CD14-positive monocyte (primary cell): ENCODE measurements around the gene RXFP2. TPM values are rescaled to one million over a fixed set of nuclear protein-coding genes. Genes with fewer than 3 reads are reported as not detected.

ENCODE experiments used
- DNase-seq, 3 donors: peaks; one replicate each; pipeline ENCODE4 v3.0.0-alpha.2; 2011 to 2022
- H2AFZ ChIP-seq: 2 replicates; pipeline ENCODE4 v1.6.0; 2012; ENCODE audit warnings: mild to moderate bottlenecking, low read depth, low read length, inconsistent platforms; ENCODE audit not compliant: insufficient read depth, poor library complexity, severe bottlenecking
- H3K27ac ChIP-seq, 2 donors: 1 replicate in 1 of 2; 2 replicates in 1 of 2; pipeline ENCODE4 v1.5.1; 2012 to 2013; ENCODE audit warnings: low read length in 2 of 2, control low read depth in 1 of 2, inconsistent platforms in 1 of 2, low read depth in 1 of 2, mild to moderate bottlenecking in 1 of 2
- H3K27me3 ChIP-seq, 2 donors: one replicate each; pipeline versions ENCODE4 v1.6.0 to v1.6.1; 2011 to 2013; ENCODE audit warnings: low read length in 2 of 2; ENCODE audit not compliant: control insufficient read depth in 2 of 2, insufficient read depth in 2 of 2
- H3K36me3 ChIP-seq, 2 donors: replicated peaks in 1 of 2; 1 replicate in 1 of 2; 2 replicates in 1 of 2; pipeline versions ENCODE4 v1.5.1 to v1.6.1; 2012 to 2013; ENCODE audit warnings: low read length in 2 of 2, control low read depth in 1 of 2, inconsistent platforms in 1 of 2, mild to moderate bottlenecking in 1 of 2; ENCODE audit not compliant: insufficient read depth in 2 of 2, control insufficient read depth in 1 of 2
- H3K4me1 ChIP-seq, 2 donors: 1 replicate in 1 of 2; 2 replicates in 1 of 2; pipeline versions ENCODE4 v1.5.1 to v1.6.1; 2012 to 2013; ENCODE audit warnings: low read length in 2 of 2, control low read depth in 1 of 2, inconsistent platforms in 1 of 2, mild to moderate bottlenecking in 1 of 2, moderate library complexity in 1 of 2; ENCODE audit not compliant: insufficient read depth in 2 of 2, control insufficient read depth in 1 of 2
- H3K4me2 ChIP-seq: replicated peaks from 2 replicates; pipeline ENCODE3; 2012; ENCODE audit warnings: low read length, moderate library complexity, mild to moderate bottlenecking; ENCODE audit not compliant: poor library complexity, severe bottlenecking; ENCODE audit errors: extremely low read depth
- H3K4me3 ChIP-seq, 3 experiments: fragments of 200-600 bp in 1 of 3; sonication (generic) in 1 of 3; replicated peaks in 1 of 3; 1 replicate in 2 of 3; 2 replicates in 1 of 3; pipeline ENCODE4 v1.5.1; 2011 to 2013; ENCODE audit warnings: low read length in 3 of 3, mild to moderate bottlenecking in 3 of 3, control low read depth in 2 of 3, low read depth in 2 of 3, inconsistent platforms in 1 of 3, moderate library complexity in 1 of 3
- H3K79me2 ChIP-seq: 2 replicates; pipeline ENCODE4 v1.6.0; 2012; ENCODE audit warnings: mild to moderate bottlenecking, control low read depth, inconsistent platforms, low read length, moderate library complexity; ENCODE audit not compliant: insufficient read depth
- H3K9ac ChIP-seq: 2 replicates; pipeline ENCODE4 v1.6.0; 2017; ENCODE audit warnings: low read length, mild to moderate bottlenecking; ENCODE audit not compliant: insufficient read depth, poor library complexity, severe bottlenecking
- H3K9me3 ChIP-seq, 2 donors: replicated peaks in 1 of 2; 1 replicate in 1 of 2; 2 replicates in 1 of 2; pipeline versions ENCODE4 v1.5.1 to v1.6.1; 2012 to 2013; ENCODE audit warnings: low read length in 2 of 2, control low read depth in 1 of 2; ENCODE audit not compliant: control insufficient read depth in 1 of 2, insufficient read depth in 1 of 2
- H4K20me1 ChIP-seq: 2 replicates; pipeline ENCODE4 v1.6.0; 2012; ENCODE audit warnings: mild to moderate bottlenecking, low read length, control low read depth, moderate library complexity; ENCODE audit not compliant: insufficient read depth
- H3K27ac Mint-ChIP-seq, 7 donors: one replicate each; pipeline ENCODE4 v1.8.0; 2020; ENCODE audit warnings: mild to moderate bottlenecking in 7 of 7, mixed read lengths in 7 of 7, moderate library complexity in 6 of 7, inconsistent platforms in 2 of 7
- H3K27me3 Mint-ChIP-seq, 3 donors: one replicate each; pipeline ENCODE4 v1.8.0; 2021 to 2022; ENCODE audit warnings: low read depth in 3 of 3, mild to moderate bottlenecking in 3 of 3, mixed read lengths in 3 of 3, moderate library complexity in 3 of 3, inconsistent platforms in 1 of 3
- H3K36me3 Mint-ChIP-seq, 2 donors: one replicate each; pipeline ENCODE4 v1.8.0; 2020; ENCODE audit warnings: mixed read lengths in 2 of 2, inconsistent platforms in 1 of 2, mild to moderate bottlenecking in 1 of 2
- H3K4me1 Mint-ChIP-seq: one replicate; pipeline ENCODE4 v1.8.0; 2020; ENCODE audit warnings: mild to moderate bottlenecking, mixed read lengths
- H3K4me3 Mint-ChIP-seq, 2 donors: one replicate each; pipeline ENCODE4 v1.8.0; 2020; ENCODE audit warnings: mild to moderate bottlenecking in 2 of 2, mixed read lengths in 2 of 2, moderate library complexity in 1 of 2
- H3K9me3 Mint-ChIP-seq, 7 donors: one replicate each; pipeline ENCODE4 v1.8.0; 2020 to 2022; ENCODE audit warnings: mixed read lengths in 7 of 7, mild to moderate bottlenecking in 6 of 7, moderate library complexity in 6 of 7, inconsistent platforms in 2 of 7
- WGBS: methylation state at CpG from one replicate; pipeline ENCODE4 v1.1.5; 2013; ENCODE audit warnings: missing lambda C conversion rate; ENCODE audit not compliant: insufficient coverage; 5-methylcytosine and 5-hydroxymethylcytosine counted together
- intact Hi-C, 2 donors: fragments of 100-400 bp; cut with micrococcal nuclease; formaldehyde crosslinking; loops; one replicate each; pipeline versions ENCODE4 v1.15.0 to v1.15.1; 2023
- polyA plus RNA-seq, 3 donors: library from polyadenylated mRNA; depleted of rRNA in 1 of 3; unstranded in 2 of 3; stranded (reverse) in 1 of 3; fragments of 300-500 nt in 2 of 3; fragments of >200 nt in 1 of 3; fragmentation: Illumina TruSeq in 2 of 3; gene quantifications; 1 replicate in 2 of 3; 2 replicates in 1 of 3; pipeline ENCODE4 v1.2.3, GENCODE V29; 2012 to 2021
- TF ChIP-seq, protein P1 (sequence below): fragments of 200-600 bp; IDR thresholded peaks from one replicate; pipeline ENCODE4 v1.8.0; 2022; ENCODE audit warnings: antibody characterized with exemption, mild to moderate bottlenecking

RXFP2 gene
- polyA plus RNA-seq, 3 donors = 0.38 to 0.69 TPM; not detected in 1

DNA sequence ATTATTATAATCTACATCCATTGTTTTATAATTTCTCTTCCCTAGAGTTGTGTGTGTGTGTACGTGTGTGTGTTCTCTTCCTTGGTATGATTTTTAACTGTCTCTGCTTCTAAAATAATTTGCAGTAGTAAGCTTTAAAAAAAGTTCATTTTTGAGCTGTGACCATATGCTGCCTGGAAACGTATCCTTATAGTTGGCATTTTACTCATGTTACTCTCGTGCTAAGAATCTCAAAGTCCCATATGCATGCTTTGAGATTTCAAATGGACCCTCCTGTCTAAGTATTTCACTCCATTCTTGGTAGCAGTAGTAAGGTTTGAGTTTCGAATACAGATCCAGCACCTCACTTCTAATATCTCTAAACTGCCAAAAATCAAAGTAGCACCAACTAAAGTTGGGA, 109.9 kb downstream of the RXFP2 start:
- Histone ChIP-seq H4K20me1 (peaks cover 19% of the 10 kb centered on the region), H3K9me3 (no peaks in the 10 kb centered on the region), H3K36me3 (no peaks in the 10 kb centered on the region), H3K27ac (no peak overlapping the region), H3K4me2 (no peak overlapping the region), H2AFZ (no peak overlapping the region), H3K4me3 (no peak overlapping the region), H3K4me1 (peaks cover 32 to 50% of the 10 kb centered on the region in 2 donors), H3K9ac (no peak overlapping the region), H3K79me2 (peaks cover 60% of the 10 kb centered on the region), H3K27me3 (no peaks in the 10 kb centered on the region)
- peaks cover 0 to 2% (median 0%) of the 10 kb centered on the region in 7 donors for H3K9me3 Mint-ChIP-seq
- peaks cover 13 to 25% of the 10 kb centered on the region in 2 donors for H3K36me3 Mint-ChIP-seq
- no CpG with 5 or more reads among the region's 4 CpGs for WGBS
- peaks cover 0 to 2% (median 1%) of the 10 kb centered on the region in 3 donors for H3K27me3 Mint-ChIP-seq
- peaks cover 57% of the 10 kb centered on the region for H3K4me1 Mint-ChIP-seq
- H3K4me3 Mint-ChIP-seq = peak overlapping the region in 1 of 2 donors; percentile 8
- intact Hi-C loops = no loop called here
- TF ChIP-seq, protein P1, sequence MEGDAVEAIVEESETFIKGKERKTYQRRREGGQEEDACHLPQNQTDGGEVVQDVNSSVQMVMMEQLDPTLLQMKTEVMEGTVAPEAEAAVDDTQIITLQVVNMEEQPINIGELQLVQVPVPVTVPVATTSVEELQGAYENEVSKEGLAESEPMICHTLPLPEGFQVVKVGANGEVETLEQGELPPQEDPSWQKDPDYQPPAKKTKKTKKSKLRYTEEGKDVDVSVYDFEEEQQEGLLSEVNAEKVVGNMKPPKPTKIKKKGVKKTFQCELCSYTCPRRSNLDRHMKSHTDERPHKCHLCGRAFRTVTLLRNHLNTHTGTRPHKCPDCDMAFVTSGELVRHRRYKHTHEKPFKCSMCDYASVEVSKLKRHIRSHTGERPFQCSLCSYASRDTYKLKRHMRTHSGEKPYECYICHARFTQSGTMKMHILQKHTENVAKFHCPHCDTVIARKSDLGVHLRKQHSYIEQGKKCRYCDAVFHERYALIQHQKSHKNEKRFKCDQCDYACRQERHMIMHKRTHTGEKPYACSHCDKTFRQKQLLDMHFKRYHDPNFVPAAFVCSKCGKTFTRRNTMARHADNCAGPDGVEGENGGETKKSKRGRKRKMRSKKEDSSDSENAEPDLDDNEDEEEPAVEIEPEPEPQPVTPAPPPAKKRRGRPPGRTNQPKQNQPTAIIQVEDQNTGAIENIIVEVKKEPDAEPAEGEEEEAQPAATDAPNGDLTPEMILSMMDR = no peak
- DNase-seq = no peak
- no peak overlapping the region for H3K27ac Mint-ChIP-seq

DNA sequence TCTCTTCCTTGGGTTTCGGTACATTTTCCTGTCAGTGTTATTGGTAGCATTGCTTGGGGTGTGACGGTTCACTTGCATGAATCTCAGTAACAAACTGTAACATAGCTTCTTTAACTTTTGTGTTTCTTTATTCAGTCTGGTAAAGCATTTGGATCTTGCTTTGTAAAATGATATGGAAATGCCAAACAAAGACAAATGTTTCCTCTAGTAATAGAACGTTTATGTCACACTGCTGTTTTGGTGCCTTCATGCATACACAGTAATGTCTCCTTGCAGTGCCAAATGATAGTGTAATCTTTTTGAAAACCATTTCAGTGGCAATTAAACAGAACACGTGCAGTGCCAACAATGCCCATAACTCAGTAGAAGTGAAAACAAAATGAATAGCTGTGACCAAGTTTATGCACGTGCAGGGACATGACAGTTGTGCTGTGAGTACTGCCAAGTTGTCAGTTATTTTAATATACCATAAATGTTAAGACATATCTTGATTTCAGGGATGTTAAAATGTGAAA, 110.8 kb downstream of the RXFP2 start:
- TF ChIP-seq, protein P1 = no peak
- Histone ChIP-seq H3K27ac (no peak overlapping the region), H3K4me1 (peaks cover 29 to 42% of the 10 kb centered on the region in 2 donors), H3K9me3 (no peaks in the 10 kb centered on the region), H4K20me1 (peaks cover 22% of the 10 kb centered on the region), H2AFZ (no peak overlapping the region), H3K36me3 (no peaks in the 10 kb centered on the region), H3K27me3 (no peaks in the 10 kb centered on the region), H3K4me2 (no peak overlapping the region), H3K4me3 (no peak overlapping the region), H3K9ac (no peak overlapping the region), H3K79me2 (peaks cover 63% of the 10 kb centered on the region)
- intact Hi-C loops = no loop called here
- H3K27me3 Mint-ChIP-seq = peaks cover 0 to 1% (median 0%) of the 10 kb centered on the region in 3 donors
- H3K36me3 Mint-ChIP-seq = peaks cover 14 to 28% of the 10 kb centered on the region in 2 donors
- peaks cover 0 to 2% (median 0%) of the 10 kb centered on the region in 7 donors for H3K9me3 Mint-ChIP-seq
- H3K4me3 Mint-ChIP-seq = no peak overlapping the region
- peaks cover 49% of the 10 kb centered on the region for H3K4me1 Mint-ChIP-seq
- no peak overlapping the region for H3K27ac Mint-ChIP-seq
- WGBS = 78% methylated on average over 1 of the region's 5 CpGs
- no peak for DNase-seq
